K562 (cell line): ENCODE results near the gene KHDRBS2. TPM values are rescaled to one million over a fixed set of nuclear protein-coding genes. Genes with fewer than 3 reads are reported as not detected.
A peak's percentile ranks its signal among the peaks of the same experiment; 100 is the strongest.

ENCODE experiments used
- CEBPB ChIP-seq: fragments of 450-650 bp; IDR thresholded peaks from 2 replicates; pipeline ENCODE4 v1.6.1; 2016; ENCODE audit warnings: missing genetic modification characterization, missing compliant biosample characterization
- CEBPG ChIP-seq, 3 experiments: fragments of 200-800 bp in 1 of 3; sonication (Bioruptor generic) in 1 of 3; sonication (generic) in 1 of 3; formaldehyde crosslinking in 1 of 3; IDR thresholded peaks in 2 of 3; conservative IDR thresholded peaks in 1 of 3; 2 replicates each; pipeline versions ENCODE4 v1.6.1 to v1.8.0; 2016 to 2022; ENCODE audit warnings: missing compliant biosample characterization in 2 of 3, missing genetic modification characterization in 2 of 3, mild to moderate bottlenecking in 1 of 3, missing genetic modification reagents in 1 of 3
- IRF9 ChIP-seq: fragments of 450-650 bp; IDR thresholded peaks from 2 replicates; pipeline ENCODE4 v1.6.1; 2016; ENCODE audit warnings: missing biosample characterization, missing genetic modification characterization
- KDM5B ChIP-seq: fragments of 200-600 bp; sonication (generic); IDR thresholded peaks from 2 replicates; pipeline ENCODE4 v1.6.1; 2012; ENCODE audit warnings: low read depth, mild to moderate bottlenecking, moderate library complexity, low read length, control low read depth, inconsistent platforms; ENCODE audit not compliant: insufficient replicate concordance
- MGA ChIP-seq: fragments of 450-650 bp; IDR thresholded peaks from 2 replicates; pipeline ENCODE4 v1.6.1; 2016; ENCODE audit warnings: mild to moderate bottlenecking, moderate library complexity
- PHF8 ChIP-seq: fragments of 200-600 bp; sonication (generic); IDR thresholded peaks from 2 replicates; pipeline ENCODE4 v1.6.1; 2012; ENCODE audit warnings: mixed run types, mild to moderate bottlenecking, inconsistent platforms, low read length, moderate library complexity, borderline replicate concordance
- PYGO2 ChIP-seq: fragments of 450-650 bp; IDR thresholded peaks from 2 replicates; pipeline ENCODE4 v1.6.1; 2016; ENCODE audit warnings: mild to moderate bottlenecking, missing genetic modification characterization, moderate library complexity, missing compliant biosample characterization
- RBBP5 ChIP-seq: fragments of 200-600 bp; sonication (generic); IDR thresholded peaks from 2 replicates; pipeline ENCODE4 v1.6.1; 2012; ENCODE audit warnings: borderline replicate concordance, mild to moderate bottlenecking, low read length, control low read depth, inconsistent platforms; ENCODE audit not compliant: insufficient read depth, poor library complexity, severe bottlenecking
- SP2 ChIP-seq: IDR thresholded peaks from 2 replicates; pipeline ENCODE4 v1.6.1; 2011; ENCODE audit warnings: mild to moderate bottlenecking, low read depth, low read length, moderate library complexity; ENCODE audit not compliant: poor library complexity, severe bottlenecking; ENCODE audit errors: extremely low read depth
- ZNF696 ChIP-seq: fragments of 250-450 bp; sonication (Bioruptor Pico); conservative IDR thresholded peaks from 2 replicates; pipeline ENCODE4 v1.4.0; 2020; ENCODE audit warnings: mild to moderate bottlenecking, moderate library complexity
- ZNF77 ChIP-seq: fragments of 250-450 bp; sonication (Bioruptor Pico); IDR thresholded peaks from 2 replicates; pipeline ENCODE4 v1.5.0; 2020
- polyA plus RNA-seq, 8 experiments: library from polyadenylated mRNA; depleted of rRNA in 4 of 8; stranded (reverse) in 5 of 8; unstranded in 3 of 8; fragments of >200 nt; fragmentation: Nextera tagmentation in 2 of 8; fragmentation: Illumina TruSeq in 1 of 8; extraction: Ambion mirVana in 2 of 8; extraction: Trizol in 1 of 8; gene quantifications; 2 replicates each; pipeline versions ENCODE4 v1.2.1 to v1.2.3, GENCODE V29; 2011 to 2014; ENCODE audit warnings: inconsistent platforms in 1 of 8, missing spikeins in 1 of 8
- total RNA-seq, 7 experiments: library from RNA; depleted of rRNA in 6 of 7; stranded (reverse); fragments of >200 nt in 6 of 7; fragmentation: Illumina TruSeq in 2 of 7; extraction: Trizol in 2 of 7; gene quantifications; 2 replicates each; pipeline versions ENCODE4 v1.2.1 to v1.2.3, GENCODE V29; 2011 to 2021; ENCODE audit warnings: low replicate concordance in 1 of 7

The KHDRBS2 gene
- total and polyA plus RNA-seq, 9 of the 15 experiments (the other 6 are each of a cell fraction or from before 2014, with no cell fraction given), result not detected

- no peak for TF ChIP-seq MGA
- no peak for TF ChIP-seq IRF9 (tag)
- no peak for TF ChIP-seq PYGO2 (tag)
- TF ChIP-seq ZNF696 (CRISPR knock-in tag), result no peak
- TF ChIP-seq KDM5B, result no peak
- no peak for TF ChIP-seq PHF8
- TF ChIP-seq RBBP5, result no peak
- 0 out of 2 replicates have a peak, but pooled peaks have one; percentile 17 for TF ChIP-seq CEBPB (tag)
- TF ChIP-seq CEBPG (CRISPR knock-in tag; IDR thresholded peaks at IDR 0.05), result no peak
- TF ChIP-seq CEBPG (tag; conservative IDR thresholded peaks at IDR 0.05 in 1 of 2, IDR thresholded peaks at IDR 0.05 in 1 of 2), result peak in 1 of 2 experiments; percentile 58; a peak in 1 of 4 replicates
- TF ChIP-seq SP2, result no peak
- no peak for TF ChIP-seq ZNF77 (CRISPR knock-in tag)
Measured at GRCh38 chr6:62045502-62045901, 240.5 kb downstream of the KHDRBS2 start (continued).
